Measurements from ENCODE around the gene NUDT19.
A peak's percentile ranks its signal among the peaks of the same experiment; 100 is the strongest.

Gene NUDT19

DNA sequence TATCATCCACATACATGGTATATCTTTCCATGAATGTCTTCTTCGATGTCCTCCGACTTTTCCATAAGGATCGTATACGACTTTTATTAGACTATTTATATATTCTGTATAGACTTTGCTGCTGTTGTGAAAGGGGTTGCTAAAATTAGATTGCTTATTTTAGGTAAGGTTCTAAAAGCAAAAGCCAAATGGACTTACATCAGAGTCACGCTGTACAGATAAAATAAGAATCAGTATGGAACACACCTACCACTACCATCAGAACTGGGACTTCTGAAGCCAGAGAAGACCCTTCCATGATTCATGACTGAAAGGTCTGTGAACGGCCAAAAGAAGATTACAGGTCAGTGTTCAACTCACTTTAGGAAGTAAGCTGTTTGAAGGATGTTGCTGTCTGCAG lies 25.5 kb upstream of the NUDT19 start:
- TF ChIP-seq, protein P1, sequence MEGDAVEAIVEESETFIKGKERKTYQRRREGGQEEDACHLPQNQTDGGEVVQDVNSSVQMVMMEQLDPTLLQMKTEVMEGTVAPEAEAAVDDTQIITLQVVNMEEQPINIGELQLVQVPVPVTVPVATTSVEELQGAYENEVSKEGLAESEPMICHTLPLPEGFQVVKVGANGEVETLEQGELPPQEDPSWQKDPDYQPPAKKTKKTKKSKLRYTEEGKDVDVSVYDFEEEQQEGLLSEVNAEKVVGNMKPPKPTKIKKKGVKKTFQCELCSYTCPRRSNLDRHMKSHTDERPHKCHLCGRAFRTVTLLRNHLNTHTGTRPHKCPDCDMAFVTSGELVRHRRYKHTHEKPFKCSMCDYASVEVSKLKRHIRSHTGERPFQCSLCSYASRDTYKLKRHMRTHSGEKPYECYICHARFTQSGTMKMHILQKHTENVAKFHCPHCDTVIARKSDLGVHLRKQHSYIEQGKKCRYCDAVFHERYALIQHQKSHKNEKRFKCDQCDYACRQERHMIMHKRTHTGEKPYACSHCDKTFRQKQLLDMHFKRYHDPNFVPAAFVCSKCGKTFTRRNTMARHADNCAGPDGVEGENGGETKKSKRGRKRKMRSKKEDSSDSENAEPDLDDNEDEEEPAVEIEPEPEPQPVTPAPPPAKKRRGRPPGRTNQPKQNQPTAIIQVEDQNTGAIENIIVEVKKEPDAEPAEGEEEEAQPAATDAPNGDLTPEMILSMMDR (IDR thresholded peaks at IDR 0.05; ENCODE audit: insufficient read depth, low read depth, low read length, missing control alignments), result no peak
- DNase-seq (ENCODE audit: low read depth), result no peak

DNA sequence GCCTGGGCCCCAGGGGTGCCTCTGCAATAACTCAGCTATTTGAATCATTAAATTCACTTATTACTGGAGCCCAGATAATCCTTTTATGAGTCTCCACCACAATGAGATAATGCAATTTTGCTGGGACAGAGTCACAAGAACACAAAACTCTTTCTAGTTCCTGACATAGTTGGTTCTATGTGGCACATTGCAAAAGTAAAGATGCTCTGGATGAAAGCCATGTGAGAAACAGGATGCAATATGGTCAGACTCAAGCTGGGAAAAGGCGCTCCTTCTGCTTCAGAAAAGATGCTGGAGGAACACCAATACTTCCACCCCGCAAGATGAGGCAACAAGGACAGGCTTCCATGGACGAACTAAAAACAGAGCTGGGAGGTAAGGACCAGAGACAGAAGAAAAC lies 22.3 kb upstream of the NUDT19 start:
- no peak for DNase-seq (ENCODE audit: low read depth)
- TF ChIP-seq, protein P1 (IDR thresholded peaks at IDR 0.05; ENCODE audit: insufficient read depth, low read depth, low read length, missing control alignments), result no peak
- H3K4me3 ChIP-seq (ENCODE audit: low read length), result no peak overlapping the region

More for the DNA sequence above, 25.5 kb upstream of the NUDT19 start:
- no peak overlapping the region for H3K4me3 ChIP-seq (ENCODE audit: low read length)

DNA sequence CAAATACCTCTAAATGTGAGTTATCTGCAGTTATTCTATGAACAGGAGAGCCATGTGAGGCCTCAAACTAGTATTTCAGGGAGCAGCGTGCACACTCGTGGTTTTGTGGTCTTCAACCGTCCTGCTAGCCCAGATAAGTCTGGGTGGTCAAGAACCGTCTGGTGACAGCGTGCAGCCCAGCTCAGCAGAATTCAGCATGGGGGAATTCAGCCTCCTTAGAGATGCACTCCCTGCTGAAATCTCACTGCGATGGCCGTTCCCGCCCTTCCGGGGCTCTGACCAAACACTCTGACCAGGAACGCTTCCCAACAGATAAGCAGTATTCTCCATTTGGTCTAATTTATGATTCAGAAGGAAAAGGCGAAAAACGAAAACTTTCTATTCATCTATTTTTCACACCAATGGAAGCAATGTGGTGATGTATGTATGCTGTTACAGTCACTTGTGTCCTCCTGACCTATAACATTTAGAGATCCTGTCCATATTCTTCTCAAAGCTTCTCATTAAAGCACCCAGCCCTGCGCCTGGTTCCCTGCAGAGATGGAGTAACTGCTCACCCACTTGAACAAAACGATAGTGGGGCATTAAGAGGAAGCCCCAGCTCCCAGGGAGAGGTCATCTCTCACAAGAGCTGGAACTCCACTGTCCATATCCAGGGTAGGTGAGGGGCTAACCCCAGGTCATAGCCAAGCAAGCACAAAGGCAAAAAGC lies 19.6 kb upstream of the NUDT19 start:
- no peak overlapping the region for H3K4me3 ChIP-seq (ENCODE audit: low read length)
- TF ChIP-seq, protein P1 (IDR thresholded peaks at IDR 0.05; ENCODE audit: insufficient read depth, low read depth, low read length, missing control alignments), result no peak

DNA sequence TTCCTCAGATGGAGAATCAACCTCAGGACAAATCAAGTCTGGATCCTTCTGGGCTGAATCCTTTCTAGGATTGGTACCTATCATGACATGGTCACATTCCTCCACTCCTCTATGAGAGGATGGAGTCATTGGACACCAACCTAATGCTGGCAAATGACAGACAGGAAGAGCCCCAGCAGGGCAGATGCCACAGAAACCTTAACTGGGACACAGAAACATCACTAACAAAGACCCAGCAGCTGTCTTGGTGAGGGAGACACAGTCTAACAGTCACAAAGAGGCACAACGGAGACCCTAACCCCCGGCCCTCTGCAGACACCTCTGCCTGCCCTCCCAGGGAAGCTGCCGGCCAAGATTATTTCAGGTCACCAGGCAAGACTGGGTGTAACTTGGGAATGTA lies 18.8 kb upstream of the NUDT19 start:
- no peak overlapping the region for H3K4me3 ChIP-seq (ENCODE audit: low read length)
- DNase-seq (ENCODE audit: low read depth), result no peak
- TF ChIP-seq, protein P1 (IDR thresholded peaks at IDR 0.05; ENCODE audit: insufficient read depth, low read depth, low read length, missing control alignments), result no peak

More for the DNA sequence above, 19.6 kb upstream of the NUDT19 start:
- DNase-seq (ENCODE audit: low read depth), result no peak

DNA sequence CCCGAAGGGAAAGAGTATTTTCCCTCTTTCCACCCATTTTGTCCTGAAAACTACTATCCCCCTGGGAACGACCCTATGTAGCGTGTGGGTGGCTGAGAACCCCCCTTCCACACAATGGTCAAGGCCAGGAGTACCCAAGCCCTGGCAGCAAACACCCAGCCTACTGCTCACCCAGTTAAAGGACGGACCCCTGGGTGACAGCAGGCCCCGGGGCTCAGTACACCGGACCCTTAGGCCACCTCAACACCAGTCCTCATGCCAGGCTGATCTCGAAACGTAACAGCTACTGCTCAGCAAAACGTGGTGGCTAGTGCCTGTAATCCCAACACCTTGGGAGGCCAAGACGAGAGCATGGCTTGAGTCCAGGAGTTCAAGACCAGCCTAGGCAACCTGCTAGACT lies 18.0 kb upstream of the NUDT19 start:
- DNase-seq (ENCODE audit: low read depth), result no peak
- H3K4me3 ChIP-seq (ENCODE audit: low read length), result peak overlapping the region; percentile 77
- TF ChIP-seq, protein P1 (IDR thresholded peaks at IDR 0.05; ENCODE audit: insufficient read depth, low read depth, low read length, missing control alignments), result no peak

DNA sequence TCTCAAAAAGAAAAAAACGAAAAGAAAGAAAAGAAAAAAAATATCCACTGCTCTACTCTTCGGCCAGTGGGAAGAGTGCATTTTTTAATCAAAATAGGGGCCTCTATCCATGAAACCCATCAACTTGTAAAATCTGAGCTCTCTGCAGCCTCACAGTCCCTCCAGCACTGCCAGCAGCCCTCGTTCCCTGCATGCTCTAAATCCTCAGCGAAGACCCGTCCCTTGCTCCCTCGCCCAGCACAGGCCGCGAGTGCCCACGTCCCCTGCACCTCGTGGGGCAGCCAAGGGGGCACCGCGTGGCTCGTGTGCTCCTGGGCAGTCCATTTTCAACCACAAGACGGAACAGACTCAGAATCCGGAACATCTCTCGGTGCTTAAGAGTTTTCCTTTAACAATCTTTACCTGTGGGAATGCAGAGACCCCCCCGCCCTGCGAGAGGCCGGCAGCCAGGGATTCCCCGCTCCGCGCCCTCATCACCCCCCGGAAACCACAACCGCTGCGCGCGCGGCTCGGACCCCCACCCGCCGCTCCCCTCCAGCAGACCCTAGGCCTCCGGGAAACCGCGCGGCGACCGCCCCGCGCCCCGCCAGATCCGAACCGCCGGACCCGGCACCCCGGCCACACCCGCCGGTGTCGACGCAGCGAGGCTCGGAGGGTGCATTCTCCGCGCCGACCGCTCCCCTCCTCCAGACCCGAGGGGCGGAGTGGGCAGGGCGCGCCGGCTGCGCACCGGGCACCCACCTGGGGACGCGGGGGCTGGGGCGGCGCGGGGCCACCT lies 17.3 kb upstream of the NUDT19 start:
- no peak for DNase-seq (ENCODE audit: low read depth)
- H3K4me3 ChIP-seq (ENCODE audit: low read length), result peak overlapping the region; percentile 77
- TF ChIP-seq, protein P1 (IDR thresholded peaks at IDR 0.05; ENCODE audit: insufficient read depth, low read depth, low read length, missing control alignments), result no peak

Data from epithelial cell of esophagus (primary cell).